GM18861 (cell line): Measurements from ENCODE around the gene SLC7A6OS.

Experiments used
- ATAC-seq: cut with Tn5 transposase; IDR thresholded peaks from one replicate; pipeline ENCODE4 v1.9.1; 2021; ENCODE audit not compliant: unreplicated experiment

The SLC7A6OS gene

DNA sequence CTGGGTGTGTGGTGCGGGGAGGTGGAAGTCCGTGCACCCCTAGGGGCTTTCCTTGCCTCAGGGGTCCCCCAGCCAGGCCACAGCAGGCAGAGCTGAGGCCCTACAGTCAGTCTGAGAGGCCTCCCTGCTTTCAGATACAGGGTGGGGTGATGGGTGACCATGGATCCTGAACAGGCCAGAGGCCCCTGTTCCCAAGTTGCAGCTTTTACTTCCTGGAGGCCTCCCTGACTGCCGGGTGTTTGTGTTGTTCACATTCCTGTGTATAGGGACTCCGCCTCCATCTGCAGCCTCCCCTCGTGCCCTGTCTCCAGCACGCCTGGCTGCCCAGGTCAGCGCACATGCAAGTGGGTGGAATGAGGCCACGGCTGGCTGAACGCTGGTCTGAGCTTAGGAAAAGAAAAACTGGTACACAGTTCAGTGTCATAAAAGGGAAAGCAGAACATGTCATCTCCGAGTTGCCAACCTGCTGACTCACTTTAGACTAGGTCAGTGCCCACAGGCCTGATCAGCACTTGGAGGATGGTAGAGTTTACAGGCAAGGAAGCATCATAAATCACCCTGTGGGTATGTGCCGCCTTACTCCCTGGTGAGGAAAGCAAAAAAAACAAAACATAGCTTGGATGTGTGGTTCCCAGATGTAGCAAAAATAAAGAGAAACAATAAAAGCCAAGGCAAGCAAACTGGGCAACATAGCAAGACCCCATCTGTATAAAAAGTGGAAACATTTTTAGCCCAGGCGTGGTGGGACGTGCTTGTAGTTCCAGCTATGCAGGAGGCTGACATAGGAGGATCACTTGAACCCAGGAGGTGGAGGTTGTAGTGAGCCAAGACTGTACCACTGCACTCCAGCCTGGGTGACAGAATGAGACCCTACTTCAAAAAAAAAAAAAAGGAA lies 52.6 kb downstream of the SLC7A6OS start:
- ATAC-seq, result peak; percentile 33

DNA sequence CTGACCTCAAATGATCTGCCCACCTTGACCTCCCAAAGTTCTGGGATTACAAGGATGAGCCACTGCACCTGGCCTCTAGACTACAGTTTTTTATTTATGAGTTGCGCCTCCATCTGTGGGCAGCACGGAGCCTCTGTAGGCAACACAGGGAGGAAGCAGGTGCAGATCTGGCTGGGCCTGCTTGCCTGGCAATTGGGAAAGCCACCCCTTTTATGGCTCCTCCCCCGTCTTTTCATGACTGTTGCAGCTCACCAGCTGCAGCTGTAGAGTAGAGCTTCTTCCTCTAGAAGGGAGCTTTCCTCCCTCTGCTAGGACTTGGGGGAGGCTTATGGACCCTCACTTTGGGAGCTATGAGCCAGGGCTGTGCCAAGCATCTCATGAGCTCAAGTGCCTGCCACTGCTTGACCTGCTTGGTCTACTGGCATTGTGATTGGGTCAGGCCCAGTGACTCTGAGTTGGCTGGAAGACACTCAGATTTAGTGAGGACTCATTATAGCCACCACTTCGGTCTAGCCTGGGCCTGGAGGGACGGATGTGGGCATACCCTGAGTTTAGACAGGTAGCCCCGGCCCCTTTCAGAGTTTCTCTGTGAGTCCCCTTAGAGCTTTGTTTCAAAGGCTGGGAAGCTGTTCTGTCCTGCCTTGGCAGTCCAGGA lies 53.4 kb downstream of the SLC7A6OS start:
- peak; percentile 39 for ATAC-seq

GRCh38 chr16:68255712-68256111 lies 55.0 kb downstream of the SLC7A6OS start:
- no peak for ATAC-seq

DNA sequence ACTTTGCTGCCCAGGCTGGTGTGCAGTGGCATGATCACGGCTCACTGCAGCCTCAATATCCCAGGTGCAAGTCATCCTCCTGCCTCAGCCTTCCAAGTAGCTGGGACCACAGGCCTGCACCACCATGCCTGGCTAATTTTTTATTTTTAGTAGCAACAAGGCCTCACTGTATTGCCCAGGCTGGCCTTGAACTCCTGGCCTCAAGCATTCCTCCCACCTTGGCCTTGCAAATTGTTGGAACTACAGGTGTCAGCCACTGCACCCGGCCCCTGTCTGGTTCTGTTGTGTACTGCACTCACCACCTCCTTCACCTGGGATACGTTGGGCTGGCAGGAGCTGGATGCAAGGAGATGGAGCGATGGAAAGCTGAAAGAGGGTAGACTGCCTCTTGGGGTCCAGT lies 57.0 kb downstream of the SLC7A6OS start:
- no peak for ATAC-seq

DNA sequence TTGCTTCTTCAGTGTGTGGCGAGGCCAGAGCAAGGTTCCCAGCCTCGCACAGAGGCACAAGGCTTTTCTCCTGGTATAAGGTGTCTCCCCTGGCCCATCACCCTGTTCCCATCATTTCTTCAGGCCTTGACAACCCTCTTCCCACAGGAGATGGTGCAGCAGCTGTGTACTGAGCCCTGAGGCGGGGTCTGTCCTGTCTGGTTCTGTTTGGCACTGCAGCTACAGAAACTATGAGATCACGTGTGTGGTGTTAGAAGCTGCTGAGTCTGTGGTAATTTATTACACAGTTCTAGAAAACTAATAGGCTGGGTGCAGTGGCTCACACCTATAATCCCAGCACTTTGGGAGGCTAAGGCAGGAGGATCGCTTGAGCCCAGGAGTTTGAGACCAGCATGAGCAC lies 58.4 kb downstream of the SLC7A6OS start:
- no peak for ATAC-seq

- ATAC-seq, result no peak
These were observed 58.9 kb downstream of the SLC7A6OS start for GRCh38 chr16:68251832-68252231.

DNA sequence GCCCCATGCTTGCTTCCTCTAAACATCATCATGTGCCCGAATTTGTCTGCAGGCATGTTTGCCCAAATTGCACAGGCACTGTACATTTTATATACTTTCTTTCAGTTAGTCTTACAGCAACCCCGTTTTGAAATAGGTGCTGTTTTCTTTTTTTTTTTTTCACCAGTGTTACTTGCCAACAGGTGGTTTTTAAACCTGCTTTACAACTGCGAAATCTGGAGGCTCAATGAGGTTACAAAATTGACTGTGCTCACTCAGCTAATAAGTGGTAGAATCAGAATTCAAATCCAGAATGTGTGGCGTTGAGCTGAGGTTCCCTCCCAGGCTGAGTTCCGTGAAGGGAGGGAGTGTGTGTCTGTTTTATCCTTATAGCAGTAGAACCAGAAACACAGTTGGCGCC lies 59.8 kb downstream of the SLC7A6OS start:
- no peak for ATAC-seq

DNA sequence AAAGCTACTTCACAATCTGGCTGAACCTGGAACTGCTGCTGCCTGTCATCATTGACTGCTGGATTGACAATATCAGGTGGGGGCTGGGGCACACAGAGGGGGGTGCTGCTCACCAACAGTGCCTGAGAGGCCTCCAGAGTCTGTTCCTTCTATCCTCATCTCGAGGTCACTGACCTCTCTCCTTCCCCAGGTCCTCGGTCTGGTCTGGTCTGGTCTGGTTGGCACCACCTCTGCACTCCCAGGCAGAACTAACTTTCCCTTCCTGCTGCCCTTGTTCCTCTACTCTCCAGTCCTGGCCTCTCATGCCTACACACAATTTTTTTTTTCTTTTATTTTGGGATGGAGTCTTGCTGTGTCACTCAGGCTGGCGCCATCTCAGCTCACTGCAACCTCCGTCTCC lies 61.4 kb downstream of the SLC7A6OS start:
- no peak for ATAC-seq
